ENCODE measurements around the gene NCK1. TPM values are rescaled to one million over a fixed set of nuclear protein-coding genes. Genes with fewer than 3 reads are reported as not detected.

NCK1 gene
- total and polyA plus RNA-seq, 2 of the 13 experiments (the other 11 are each of a cell fraction or from before 2014, with no cell fraction given): 14.7 to 30.4 TPM

DNA sequence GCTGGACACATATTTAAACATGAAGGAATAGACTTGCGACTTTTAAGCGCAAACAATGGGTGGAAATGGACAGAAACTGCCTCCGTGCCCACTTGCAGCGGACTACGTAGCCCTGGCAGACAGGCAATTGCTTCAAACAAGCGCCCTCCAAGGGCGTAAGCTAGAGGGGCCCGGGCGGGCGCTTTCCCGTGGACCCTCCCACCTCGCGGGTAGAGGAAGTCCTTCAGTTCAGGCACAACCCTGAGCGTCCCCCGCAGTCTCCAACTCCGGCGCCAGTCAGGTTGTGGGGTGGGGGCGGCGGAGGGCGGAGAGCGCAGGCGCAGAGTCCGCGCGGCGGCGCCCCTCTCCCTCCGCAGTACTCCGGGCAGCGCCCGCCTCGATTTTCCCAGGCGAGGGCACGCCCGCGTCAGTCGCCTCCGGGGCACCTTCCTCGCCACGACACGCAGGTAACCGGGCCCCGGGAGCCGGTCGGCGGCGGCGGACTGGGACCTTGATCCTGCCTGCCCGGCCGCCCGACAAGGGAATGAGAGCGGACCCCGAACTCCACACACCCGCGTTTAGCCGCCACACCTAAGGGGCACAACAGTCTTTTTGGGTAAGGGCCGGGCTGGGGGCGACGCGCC is 43.1 kb upstream of the NCK1 start, which contains the start of gene SLC35G2 (continued):
- no peak for TF ChIP-seq ASH2L (IDR thresholded peaks at IDR 0.05; ENCODE audit: insufficient read length, low read depth, low read length)
- no peak for TF ChIP-seq NRL (CRISPR knock-in tag; IDR thresholded peaks at IDR 0.05; ENCODE audit: borderline replicate concordance)
- TF ChIP-seq, protein P1, sequence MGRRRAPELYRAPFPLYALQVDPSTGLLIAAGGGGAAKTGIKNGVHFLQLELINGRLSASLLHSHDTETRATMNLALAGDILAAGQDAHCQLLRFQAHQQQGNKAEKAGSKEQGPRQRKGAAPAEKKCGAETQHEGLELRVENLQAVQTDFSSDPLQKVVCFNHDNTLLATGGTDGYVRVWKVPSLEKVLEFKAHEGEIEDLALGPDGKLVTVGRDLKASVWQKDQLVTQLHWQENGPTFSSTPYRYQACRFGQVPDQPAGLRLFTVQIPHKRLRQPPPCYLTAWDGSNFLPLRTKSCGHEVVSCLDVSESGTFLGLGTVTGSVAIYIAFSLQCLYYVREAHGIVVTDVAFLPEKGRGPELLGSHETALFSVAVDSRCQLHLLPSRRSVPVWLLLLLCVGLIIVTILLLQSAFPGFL (CRISPR knock-in tag; IDR thresholded peaks at IDR 0.05): no peak
- no peak for TF ChIP-seq GATAD1 (CRISPR knock-in tag; IDR thresholded peaks at IDR 0.05)
- no peak for TF ChIP-seq RBM22 (optimal IDR thresholded peaks at IDR 0.05; ENCODE audit: low read length)
- TF ChIP-seq ZKSCAN1 (IDR thresholded peaks at IDR 0.05; ENCODE audit: low read length): no peak
- TF ChIP-seq ZNF350 (CRISPR knock-in tag; IDR thresholded peaks at IDR 0.05; ENCODE audit: borderline replicate concordance, low read depth): peak; percentile 20; the same call in 1 of the 2 replicates
- TF ChIP-seq SALL1 (CRISPR knock-in tag; IDR thresholded peaks at IDR 0.05): peak; percentile 74
- TF ChIP-seq KMT2A (CRISPR knock-in tag; IDR thresholded peaks at IDR 0.05): peak; percentile 42; the same call in 1 of the 2 replicates
- TF ChIP-seq ZNF512B (CRISPR knock-in tag; IDR thresholded peaks at IDR 0.05; ENCODE audit: borderline replicate concordance): no peak
- TF ChIP-seq ZNF333 (CRISPR knock-in tag; IDR thresholded peaks at IDR 0.05; ENCODE audit: borderline replicate concordance): no peak
- no peak for TF ChIP-seq EEA1 (CRISPR knock-in tag; IDR thresholded peaks at IDR 0.05; ENCODE audit: borderline replicate concordance)
- no peak for TF ChIP-seq REPIN1 (CRISPR knock-in tag; IDR thresholded peaks at IDR 0.05; ENCODE audit: borderline replicate concordance, low read depth)
- no peak for TF ChIP-seq DZIP1 (CRISPR knock-in tag; IDR thresholded peaks at IDR 0.05)
- TF ChIP-seq ZNF607 (CRISPR knock-in tag; IDR thresholded peaks at IDR 0.05; ENCODE audit: borderline replicate concordance): peak; percentile 57
- 0 out of 2 replicates have a peak, but pooled peaks have one; percentile 26 for TF ChIP-seq HIC2 (CRISPR knock-in tag; IDR thresholded peaks at IDR 0.05; ENCODE audit: low read depth)
- 0 out of 2 replicates have a peak, but pooled peaks have one; percentile 22 for TF ChIP-seq ZNF782 (CRISPR knock-in tag; IDR thresholded peaks at IDR 0.05; ENCODE audit: borderline replicate concordance)
- 0 out of 4 replicates have a peak, but pooled peaks of 1 of the 2 experiments have one; percentile 5 for TF ChIP-seq ATF4 (CRISPR knock-in tag; IDR thresholded peaks at IDR 0.05)
